Choroid plexus epithelial cell (primary cell): ENCODE data around the gene ETV3.

Experiments
- DNase-seq: peaks from one replicate; pipeline ENCODE4 v3.0.0-alpha.2; 2010; ENCODE audit warnings: low read depth
- H3K4me3 ChIP-seq: 2 replicates; pipeline ENCODE4 v1.5.1; 2011; ENCODE audit warnings: low read depth, mild to moderate bottlenecking, control low read depth, low read length, moderate library complexity
- TF ChIP-seq, protein P1 (sequence below): conservative IDR thresholded peaks from 2 replicates; pipeline ENCODE4 v1.5.1; 2011; ENCODE audit warnings: low read depth, mild to moderate bottlenecking, control low read depth, inconsistent platforms, low read length, moderate library complexity

The ETV3 gene

DNA sequence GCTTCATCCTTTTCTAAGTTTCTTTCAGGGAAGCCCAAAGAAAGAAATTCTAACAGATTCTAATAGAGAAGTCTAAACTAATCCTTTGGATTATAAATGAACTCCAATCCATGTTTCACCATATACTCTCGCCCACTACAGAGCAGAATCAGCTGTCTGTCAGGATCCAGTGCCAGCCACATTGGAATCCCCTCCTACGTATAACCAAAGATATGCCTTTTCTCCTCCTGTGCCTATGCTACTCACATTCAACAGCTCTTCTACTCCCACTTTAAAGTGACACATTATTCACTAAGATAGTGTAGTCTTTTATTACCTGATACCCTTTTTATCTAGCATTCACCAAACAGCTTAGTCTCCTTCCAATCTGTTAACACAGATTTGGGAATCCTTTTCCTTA lies 3.1 kb downstream of the ETV3 start:
- no peak overlapping the region for H3K4me3 ChIP-seq
- TF ChIP-seq, protein P1, sequence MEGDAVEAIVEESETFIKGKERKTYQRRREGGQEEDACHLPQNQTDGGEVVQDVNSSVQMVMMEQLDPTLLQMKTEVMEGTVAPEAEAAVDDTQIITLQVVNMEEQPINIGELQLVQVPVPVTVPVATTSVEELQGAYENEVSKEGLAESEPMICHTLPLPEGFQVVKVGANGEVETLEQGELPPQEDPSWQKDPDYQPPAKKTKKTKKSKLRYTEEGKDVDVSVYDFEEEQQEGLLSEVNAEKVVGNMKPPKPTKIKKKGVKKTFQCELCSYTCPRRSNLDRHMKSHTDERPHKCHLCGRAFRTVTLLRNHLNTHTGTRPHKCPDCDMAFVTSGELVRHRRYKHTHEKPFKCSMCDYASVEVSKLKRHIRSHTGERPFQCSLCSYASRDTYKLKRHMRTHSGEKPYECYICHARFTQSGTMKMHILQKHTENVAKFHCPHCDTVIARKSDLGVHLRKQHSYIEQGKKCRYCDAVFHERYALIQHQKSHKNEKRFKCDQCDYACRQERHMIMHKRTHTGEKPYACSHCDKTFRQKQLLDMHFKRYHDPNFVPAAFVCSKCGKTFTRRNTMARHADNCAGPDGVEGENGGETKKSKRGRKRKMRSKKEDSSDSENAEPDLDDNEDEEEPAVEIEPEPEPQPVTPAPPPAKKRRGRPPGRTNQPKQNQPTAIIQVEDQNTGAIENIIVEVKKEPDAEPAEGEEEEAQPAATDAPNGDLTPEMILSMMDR = no peak
- DNase-seq = no peak

DNA sequence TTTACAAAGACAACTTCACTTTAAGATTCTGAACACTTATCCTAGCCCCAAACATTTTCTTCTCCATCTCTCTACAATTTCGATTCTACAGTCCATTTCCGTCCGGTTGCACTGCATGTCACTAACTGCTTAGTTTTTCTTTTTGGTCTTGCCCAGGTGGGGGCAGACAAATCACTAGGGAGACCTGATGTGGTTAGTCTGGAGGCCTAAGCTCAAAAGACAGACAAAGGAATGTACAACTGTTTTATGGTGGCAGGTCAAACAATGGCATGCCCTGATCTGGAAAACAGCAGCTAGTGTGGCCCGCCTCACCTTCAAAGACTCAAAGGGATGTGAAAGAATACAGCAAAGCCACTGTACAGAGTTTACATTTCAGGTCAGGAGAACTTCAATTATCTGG lies 3.8 kb downstream of the ETV3 start:
- TF ChIP-seq, protein P1 = no peak
- DNase-seq = no peak
- H3K4me3 ChIP-seq = no peak overlapping the region

DNA sequence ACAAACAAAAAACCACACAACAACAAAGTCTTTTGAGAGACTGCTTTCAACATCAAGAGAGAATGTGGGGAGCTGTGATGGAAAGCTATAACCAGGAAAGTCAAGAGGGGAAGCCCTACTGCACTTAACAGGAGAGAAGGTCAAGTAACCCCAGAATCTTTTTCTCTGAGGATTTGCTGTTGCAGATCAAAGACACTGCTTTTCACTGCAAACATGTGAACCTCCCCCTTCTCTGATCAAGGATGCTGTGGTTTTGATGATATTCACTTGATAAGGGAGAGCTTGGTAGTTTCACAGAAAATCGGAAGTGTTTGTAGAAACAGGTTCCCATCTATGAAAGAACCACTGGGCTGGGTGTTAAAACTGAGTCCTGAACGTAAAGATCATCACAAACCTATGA lies 4.8 kb downstream of the ETV3 start:
- DNase-seq = no peak
- no peak overlapping the region for H3K4me3 ChIP-seq

DNA sequence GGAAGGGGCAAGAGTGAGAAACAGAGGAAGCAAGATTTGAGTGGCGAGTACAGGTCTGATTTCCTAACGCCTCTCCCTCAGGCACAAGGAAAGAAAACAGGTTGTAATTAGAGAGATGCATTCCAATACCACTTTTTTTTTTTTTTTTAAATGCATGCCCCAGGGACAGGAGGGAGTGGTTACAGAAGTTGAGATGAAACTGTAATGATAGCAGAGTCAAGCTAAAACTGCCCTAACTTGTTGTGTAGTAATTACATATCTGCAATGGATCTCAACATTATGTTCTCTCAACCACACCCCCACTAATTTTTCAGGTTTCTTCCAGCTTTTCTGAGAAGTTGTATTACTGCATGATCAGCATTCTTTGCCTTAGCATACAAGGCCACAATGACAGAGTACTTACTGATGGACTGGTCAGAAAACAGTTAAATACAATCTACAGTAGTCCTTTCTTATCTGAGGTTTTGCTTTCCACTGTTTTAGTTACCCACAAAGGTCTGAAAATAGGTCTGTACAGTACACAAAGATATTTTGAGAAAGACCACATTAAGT lies 5.5 kb downstream of the ETV3 start:
- TF ChIP-seq, protein P1 = no peak
- no peak overlapping the region for H3K4me3 ChIP-seq
- no peak for DNase-seq

More for the DNA sequence above, 4.8 kb downstream of the ETV3 start:
- TF ChIP-seq, protein P1 = no peak

DNA sequence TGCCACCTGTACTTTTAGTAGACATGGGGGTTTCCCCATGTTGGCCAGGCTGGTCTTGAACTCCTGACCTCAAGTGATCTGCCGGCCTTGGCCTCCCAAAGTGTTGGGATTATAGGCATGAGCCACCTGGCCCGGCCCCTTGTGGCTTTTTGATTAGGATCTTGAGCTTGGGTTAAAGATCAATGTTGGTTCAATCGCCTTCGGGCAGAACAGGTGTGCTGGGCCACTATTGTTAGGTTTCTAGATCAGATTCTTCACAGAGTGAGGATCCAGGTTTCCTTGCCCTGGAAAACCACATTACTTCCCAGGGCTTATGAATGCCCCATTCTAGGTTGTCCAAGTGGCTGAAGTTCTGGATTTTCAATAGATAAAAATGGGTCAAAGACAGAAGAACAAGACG lies 6.1 kb downstream of the ETV3 start:
- H3K4me3 ChIP-seq = no peak overlapping the region
- TF ChIP-seq, protein P1 = no peak
- no peak for DNase-seq

DNA sequence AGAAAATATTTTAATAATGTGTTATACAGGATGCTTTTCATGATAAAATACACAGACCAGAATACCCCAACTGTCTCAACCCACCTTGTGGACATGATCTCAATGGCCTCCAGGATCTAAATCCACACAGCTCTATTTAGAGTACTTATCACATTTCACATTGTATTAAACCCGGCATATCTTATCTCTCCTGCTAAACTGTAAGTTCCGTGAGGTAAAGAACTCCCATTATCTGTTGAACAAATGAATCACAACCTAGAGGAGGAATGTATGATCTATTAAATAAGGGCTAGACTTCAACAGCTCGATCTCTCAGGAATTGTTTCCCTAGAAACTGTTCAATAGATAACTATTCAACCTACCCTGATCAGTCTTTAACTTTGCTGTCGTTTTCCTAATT lies 6.9 kb downstream of the ETV3 start:
- no peak for DNase-seq
- TF ChIP-seq, protein P1 = no peak
- no peak overlapping the region for H3K4me3 ChIP-seq

DNA sequence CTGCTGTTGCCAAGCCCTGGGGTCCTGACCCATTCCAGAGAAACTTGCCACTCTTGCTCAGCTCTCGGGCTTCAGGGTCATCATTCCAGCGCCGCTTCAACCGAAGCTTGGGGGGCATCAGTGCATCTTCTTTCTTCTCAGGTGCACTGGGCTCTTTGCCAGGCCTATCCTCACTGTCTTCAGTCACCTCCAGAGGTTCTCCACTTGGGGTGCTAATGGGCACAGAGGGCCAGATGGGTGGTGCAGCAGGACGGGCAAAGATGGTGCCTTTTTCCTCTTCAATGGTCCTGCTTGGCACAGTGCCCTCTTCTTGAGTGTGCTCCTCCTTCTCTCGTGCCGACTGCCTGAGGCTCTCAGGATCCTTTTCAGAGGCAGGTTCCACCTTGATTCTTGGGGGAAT lies 13.3 kb downstream of the ETV3 start:
- TF ChIP-seq, protein P1 = peak; percentile 25

More for the DNA sequence above, 13.3 kb downstream of the ETV3 start:
- DNase-seq = no peak
- H3K4me3 ChIP-seq = no peak overlapping the region
